ENCODE data around the gene ANXA2. TPM values are rescaled to one million over a fixed set of nuclear protein-coding genes. Genes with fewer than 3 reads are reported as not detected.

ANXA2 gene
- total and polyA plus RNA-seq, 4 donors: 62.7 to 138 (median 107) TPM

DNA sequence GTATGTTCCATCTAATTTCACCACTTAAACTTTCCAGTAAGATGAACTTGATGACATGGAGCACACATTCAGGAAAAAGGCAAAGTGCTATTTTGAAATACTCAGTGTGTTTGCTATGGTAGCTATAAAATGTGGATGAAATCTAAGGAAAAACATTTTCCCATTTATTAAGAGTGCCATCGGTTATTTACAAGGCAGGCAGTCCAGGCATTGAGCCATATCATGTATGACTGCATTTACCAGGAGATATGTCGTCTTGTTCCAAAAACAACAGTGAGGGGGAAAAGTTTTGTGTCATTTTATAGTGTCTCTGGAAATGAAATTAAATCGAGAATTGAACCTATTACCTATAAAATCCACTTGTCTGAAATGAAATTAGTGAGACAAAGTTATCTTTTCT is 13.7 kb downstream of the ANXA2 start:
- H3K9me3 ChIP-seq (ENCODE audit: control insufficient read depth in 4 of 4, low read length in 3 of 4): no peaks in the 10 kb centered on the region
- no peak overlapping the region for H3K27ac ChIP-seq (ENCODE audit: low read depth in 1 of 2, low read length in 2 of 2)
- peaks cover 0 to 3% (median under 1%) of the 10 kb centered on the region in 4 donors for H3K4me1 ChIP-seq (ENCODE audit: control insufficient read depth in 4 of 4, insufficient read depth in 4 of 4, low read length in 3 of 4)
- whole genome bisulfite sequencing: 88% methylated on average over 3 of the region's 3 CpGs
- no peak overlapping the region for H3K9ac ChIP-seq (ENCODE audit: low read depth in 1 of 2, low read length in 2 of 2)
- no peak overlapping the region for H3K4me3 ChIP-seq (ENCODE audit: low read depth in 1 of 3, low read length in 3 of 3)
- no peak for DNase-seq (ENCODE audit: low spot score)
- H3K27me3 ChIP-seq (ENCODE audit: control insufficient read depth in 4 of 4, insufficient read depth in 4 of 4, low read length in 3 of 4): no peaks in the 10 kb centered on the region
- TF ChIP-seq CTCF (IDR thresholded peaks at IDR 0.05; ENCODE audit: low read depth, low read length, missing input control) (no peak), ZBTB33 (IDR thresholded peaks at IDR 0.05) (no peak), REST (IDR thresholded peaks at IDR 0.05) (no peak), JUND (IDR thresholded peaks at IDR 0.05) (no peak), YY1 (IDR thresholded peaks at IDR 0.05) (no peak), RXRA (IDR thresholded peaks at IDR 0.05) (no peak), FOXA1 (IDR thresholded peaks at IDR 0.05) (no peak), RAD21 (IDR thresholded peaks at IDR 0.05) (no peak), GABPA (IDR thresholded peaks at IDR 0.05 in 1 of 2, conservative IDR thresholded peaks at IDR 0.05 in 1 of 2) (no peak), TAF1 (conservative IDR thresholded peaks at IDR 0.05) (no peak), HNF4G (IDR thresholded peaks at IDR 0.05) (no peak), FOXA2 (IDR thresholded peaks at IDR 0.05) (no peak), SP1 (IDR thresholded peaks at IDR 0.05) (no peak), NR2F2 (IDR thresholded peaks at IDR 0.05) (no peak), EGR1 (IDR thresholded peaks at IDR 0.05; ENCODE audit: low read depth in 2 of 2) (no peak), HNF4A (conservative IDR thresholded peaks at IDR 0.05) (no peak), ATF3 (IDR thresholded peaks at IDR 0.05) (no peak)
- TF ChIP-seq, protein P1, sequence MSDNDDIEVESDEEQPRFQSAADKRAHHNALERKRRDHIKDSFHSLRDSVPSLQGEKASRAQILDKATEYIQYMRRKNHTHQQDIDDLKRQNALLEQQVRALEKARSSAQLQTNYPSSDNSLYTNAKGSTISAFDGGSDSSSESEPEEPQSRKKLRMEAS (IDR thresholded peaks at IDR 0.05): no peak
- H3K36me3 ChIP-seq (ENCODE audit: control insufficient read depth in 4 of 4, insufficient read depth in 3 of 4, low read depth in 1 of 4, low read length in 3 of 4): peaks cover 0 to 5% (median 1%) of the 10 kb centered on the region in 4 donors

Data from liver (tissue), 9 donors.